Fibroblast of villous mesenchyme (primary cell): ENCODE measurements around the gene RBFOX2. TPM values are rescaled to one million over a fixed set of nuclear protein-coding genes. Genes with fewer than 3 reads are reported as not detected.

Experiments
- DNase-seq: peaks from one replicate; pipeline ENCODE4 v3.0.0-alpha.2; 2010; ENCODE audit warnings: low read depth
- H3K4me3 ChIP-seq: 2 replicates; pipeline ENCODE4 v1.5.1; 2011; ENCODE audit warnings: low read depth, mild to moderate bottlenecking, low read length
- total RNA-seq: library from RNA; depleted of rRNA; stranded (reverse); fragments of >200 nt; gene quantifications from 2 replicates; pipeline ENCODE4 v1.2.3, GENCODE V29; 2012
- TF ChIP-seq, protein P1 (sequence below): IDR thresholded peaks from 2 replicates; pipeline ENCODE4 v1.5.1; 2012; ENCODE audit warnings: low read depth, mild to moderate bottlenecking, low read length; ENCODE audit not compliant: insufficient read depth

The RBFOX2 gene
- total RNA-seq, 1 donor, result 174 TPM

DNA sequence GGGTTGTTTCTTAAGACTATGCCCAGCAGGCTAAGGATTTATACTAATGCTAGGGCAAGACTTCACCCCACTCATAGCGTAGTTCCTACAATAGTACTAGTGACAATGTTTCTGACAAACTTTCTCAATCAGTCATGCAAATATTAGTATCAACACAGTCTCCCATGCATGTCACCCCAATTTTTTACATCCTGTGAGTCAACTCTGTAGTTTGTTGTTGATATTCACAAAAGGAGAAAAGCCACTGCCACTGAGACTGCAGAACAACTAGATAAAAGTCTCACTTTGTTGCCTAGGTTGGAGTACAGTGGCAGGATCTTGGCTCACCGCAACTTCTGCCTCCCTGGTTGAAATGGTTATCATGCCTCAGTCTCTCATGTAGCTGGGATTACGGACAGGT is 155.2 kb downstream of the RBFOX2 start:
- H3K4me3 ChIP-seq, result no peak overlapping the region
- TF ChIP-seq, protein P1, sequence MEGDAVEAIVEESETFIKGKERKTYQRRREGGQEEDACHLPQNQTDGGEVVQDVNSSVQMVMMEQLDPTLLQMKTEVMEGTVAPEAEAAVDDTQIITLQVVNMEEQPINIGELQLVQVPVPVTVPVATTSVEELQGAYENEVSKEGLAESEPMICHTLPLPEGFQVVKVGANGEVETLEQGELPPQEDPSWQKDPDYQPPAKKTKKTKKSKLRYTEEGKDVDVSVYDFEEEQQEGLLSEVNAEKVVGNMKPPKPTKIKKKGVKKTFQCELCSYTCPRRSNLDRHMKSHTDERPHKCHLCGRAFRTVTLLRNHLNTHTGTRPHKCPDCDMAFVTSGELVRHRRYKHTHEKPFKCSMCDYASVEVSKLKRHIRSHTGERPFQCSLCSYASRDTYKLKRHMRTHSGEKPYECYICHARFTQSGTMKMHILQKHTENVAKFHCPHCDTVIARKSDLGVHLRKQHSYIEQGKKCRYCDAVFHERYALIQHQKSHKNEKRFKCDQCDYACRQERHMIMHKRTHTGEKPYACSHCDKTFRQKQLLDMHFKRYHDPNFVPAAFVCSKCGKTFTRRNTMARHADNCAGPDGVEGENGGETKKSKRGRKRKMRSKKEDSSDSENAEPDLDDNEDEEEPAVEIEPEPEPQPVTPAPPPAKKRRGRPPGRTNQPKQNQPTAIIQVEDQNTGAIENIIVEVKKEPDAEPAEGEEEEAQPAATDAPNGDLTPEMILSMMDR, result no peak
- no peak for DNase-seq

DNA sequence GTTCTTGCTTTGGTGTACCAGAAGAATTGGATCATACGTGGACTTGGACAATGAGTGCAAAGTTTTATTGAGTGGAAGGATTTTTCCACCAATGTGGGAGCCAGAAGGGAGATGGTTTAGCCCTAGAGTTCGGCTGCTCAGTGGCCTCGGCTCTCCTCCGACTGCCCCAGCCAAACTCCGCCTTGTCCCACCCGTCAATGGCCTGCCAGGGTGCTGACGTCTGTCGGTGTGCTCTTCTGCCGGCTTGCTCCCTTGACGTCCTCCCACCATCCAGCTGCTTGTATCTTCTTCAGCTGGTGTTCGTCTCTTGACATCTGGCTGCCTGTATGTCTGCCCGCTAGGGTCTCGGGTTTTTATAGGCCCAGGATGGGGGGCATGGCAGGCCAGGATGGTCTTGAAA is 156.2 kb downstream of the RBFOX2 start:
- H3K4me3 ChIP-seq, result no peak overlapping the region
- DNase-seq, result no peak
- TF ChIP-seq, protein P1, result no peak

DNA sequence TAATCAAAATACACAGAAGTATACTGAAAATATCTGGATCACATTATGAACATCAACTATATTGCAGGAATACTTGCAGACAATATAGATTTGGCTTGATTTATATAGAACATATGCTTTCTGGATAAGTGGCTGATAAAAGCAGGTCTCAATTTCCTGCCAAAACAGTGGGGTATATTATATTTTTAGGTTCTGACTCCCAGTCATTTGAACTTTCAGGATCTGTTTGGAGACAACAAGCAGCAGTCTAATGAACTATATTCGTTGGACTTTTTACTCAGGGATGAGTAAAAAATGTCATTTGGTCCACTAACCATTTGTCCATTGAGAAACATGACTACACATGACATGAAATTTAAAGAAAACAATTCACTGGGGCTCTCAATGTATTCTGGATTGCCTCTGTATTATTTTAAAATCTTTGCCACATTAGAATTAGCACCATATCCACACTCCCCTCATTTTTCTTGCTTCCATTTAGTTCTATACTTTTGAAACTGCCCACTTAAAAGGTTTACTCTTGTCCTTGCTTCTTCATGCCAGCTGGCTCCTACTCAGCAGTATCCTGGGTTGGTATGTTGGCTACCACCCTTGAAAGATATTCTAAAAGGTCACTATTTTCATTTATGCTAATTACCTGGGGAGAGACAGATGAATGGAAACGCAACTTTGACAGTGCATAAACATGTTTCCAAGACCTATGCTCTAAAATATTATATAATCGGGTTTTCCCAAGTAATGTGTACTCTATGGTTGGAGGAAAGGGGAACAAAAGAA is 157.9 kb downstream of the RBFOX2 start:
- TF ChIP-seq, protein P1, result no peak
- no peak for DNase-seq
- H3K4me3 ChIP-seq, result no peak overlapping the region

DNA sequence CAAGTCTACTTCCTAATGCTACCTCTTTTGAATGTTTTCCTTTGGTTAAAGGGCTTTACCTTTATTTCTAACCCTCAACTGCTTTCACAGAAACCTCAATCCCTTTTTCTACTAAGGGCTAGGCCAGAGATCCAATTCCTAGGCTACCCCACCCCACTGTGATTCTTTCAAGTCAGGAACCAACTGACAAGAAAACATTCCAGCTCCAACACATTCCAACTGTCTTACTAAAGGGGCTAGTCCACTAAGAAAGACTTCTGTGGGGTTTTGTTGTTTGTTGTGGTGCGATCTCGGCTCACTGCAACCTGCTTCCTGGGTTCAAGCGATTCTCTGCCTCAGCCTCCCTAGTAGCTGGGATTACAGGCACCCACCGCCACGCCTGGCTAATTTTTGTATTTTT is 159.7 kb downstream of the RBFOX2 start:
- no peak for DNase-seq
- TF ChIP-seq, protein P1, result no peak
- no peak overlapping the region for H3K4me3 ChIP-seq

DNA sequence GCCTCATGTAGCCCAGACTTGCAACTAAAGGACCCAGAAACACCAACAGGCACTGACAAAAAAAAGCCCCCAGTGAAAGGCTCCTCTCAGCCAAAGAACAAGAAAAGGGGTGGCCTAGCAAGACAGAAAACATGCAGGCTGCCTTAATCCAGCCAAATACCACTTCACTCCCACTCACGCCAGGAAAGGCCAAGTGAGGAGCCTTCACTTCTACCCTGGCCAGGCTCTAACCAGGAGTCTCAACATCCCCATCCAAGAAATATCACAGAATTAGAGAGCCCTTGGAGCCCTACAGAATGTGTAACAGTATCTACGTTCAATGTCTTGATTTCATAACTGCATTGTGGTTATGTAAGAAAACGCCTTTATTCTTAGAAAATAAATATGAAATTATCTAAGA is 162.0 kb downstream of the RBFOX2 start:
- TF ChIP-seq, protein P1, result no peak
- no peak overlapping the region for H3K4me3 ChIP-seq
- no peak for DNase-seq

DNA sequence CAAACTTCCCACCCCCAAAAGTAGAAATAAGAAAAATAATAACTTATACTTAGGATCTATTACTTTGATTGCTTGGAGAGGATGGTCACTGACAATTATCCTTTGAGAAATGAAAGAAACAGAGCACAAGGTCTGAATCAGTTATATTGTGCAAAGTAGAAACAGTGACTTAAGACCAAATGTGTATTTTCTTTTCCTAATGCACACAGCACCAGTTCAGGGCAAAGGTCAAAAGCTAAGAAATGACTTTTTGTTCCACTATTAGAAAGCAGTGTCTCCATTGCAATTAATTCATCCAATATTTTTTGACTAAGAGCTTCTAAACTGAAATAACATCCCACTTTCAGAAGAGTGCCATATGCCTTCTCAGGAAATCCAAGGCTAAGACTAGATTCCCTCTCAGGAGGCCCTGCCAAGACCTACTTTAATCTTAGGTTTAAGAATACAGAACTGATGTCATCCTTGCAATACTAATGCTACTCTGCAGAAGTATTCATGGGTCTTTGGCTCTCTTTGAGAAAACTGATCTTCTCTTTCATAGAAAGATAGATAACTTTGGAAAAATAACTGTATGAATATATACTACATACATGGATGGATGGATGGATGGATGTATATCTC is 164.0 kb downstream of the RBFOX2 start:
- H3K4me3 ChIP-seq, result no peak overlapping the region
- TF ChIP-seq, protein P1, result no peak
- no peak for DNase-seq

DNA sequence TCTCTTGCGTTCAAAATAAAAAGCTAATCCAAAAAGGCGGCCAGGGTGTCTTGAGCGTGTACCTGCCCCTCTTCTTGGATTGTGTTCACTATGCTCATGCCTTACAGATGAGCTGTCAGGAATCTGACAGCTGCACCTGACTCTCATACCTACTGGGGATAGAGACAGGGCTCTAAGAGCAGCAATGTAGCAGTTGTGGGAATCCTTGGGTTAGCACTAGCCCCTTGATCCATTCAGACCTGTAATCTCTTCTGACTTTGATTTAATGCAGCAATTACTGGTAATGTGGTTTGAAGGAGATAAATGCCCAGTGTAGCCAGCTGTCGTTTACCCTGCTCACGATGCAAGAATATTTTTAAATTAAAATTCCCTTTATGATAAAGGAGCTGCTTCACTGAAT is 165.2 kb downstream of the RBFOX2 start:
- no peak for DNase-seq
- TF ChIP-seq, protein P1, result no peak
- no peak overlapping the region for H3K4me3 ChIP-seq
